ENCODE measurements around the gene SCGB3A1. TPM values are rescaled to one million over a fixed set of nuclear protein-coding genes. Genes with fewer than 3 reads are reported as not detected.

SCGB3A1 gene
- total RNA-seq, 2 experiments from 2014 or later: not detected

DNA sequence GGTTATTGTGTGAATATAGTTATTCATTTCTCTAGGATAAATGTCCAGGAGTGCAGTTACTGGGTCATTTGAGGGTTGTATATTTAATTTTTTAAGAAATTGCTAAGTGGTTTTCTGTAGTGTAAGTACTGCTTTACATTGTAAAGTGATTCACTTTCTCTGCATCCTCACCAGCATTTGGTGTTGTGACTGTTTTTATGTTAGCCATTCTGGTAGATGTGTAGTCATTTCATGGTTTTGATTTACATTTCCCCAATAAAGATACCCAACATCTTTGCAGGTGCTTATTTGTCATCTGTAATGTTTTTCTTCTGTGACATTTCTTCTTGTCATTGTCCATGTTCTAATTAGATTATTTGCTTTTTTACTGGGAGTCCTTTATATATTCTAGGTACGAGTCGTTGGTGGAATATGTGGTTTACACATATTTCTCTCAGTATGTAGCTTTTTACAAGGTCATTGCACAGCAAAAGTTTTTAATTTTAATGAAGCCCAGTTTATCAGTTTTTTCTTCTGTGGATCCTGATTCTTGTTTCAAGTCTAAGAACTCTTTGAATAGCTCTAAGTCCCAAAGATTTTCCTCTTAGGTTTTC is 34.0 kb downstream of the SCGB3A1 start:
- peak; percentile 49 for ATAC-seq
- no peak overlapping the region for H3K27ac Mint-ChIP-seq
- H3K36me3 Mint-ChIP-seq (ENCODE audit: low read depth): peaks cover 62% of the 10 kb centered on the region
- no peak for TF ChIP-seq CTCF (IDR thresholded peaks at IDR 0.05)
- no peaks in the 10 kb centered on the region for H3K27me3 Mint-ChIP-seq
- intact Hi-C loops (cut with micrococcal nuclease): no loop called here
- ChIA-PET POLR2A (no interaction called here), CTCF (no interaction called here)
- H3K9me3 Mint-ChIP-seq: no peaks in the 10 kb centered on the region
- H3K4me3 Mint-ChIP-seq: no peak overlapping the region
- H3K4me1 Mint-ChIP-seq (ENCODE audit: low read depth): peaks cover 26% of the 10 kb centered on the region
- DNase-seq: no peak

GRCh38 chr5:180555168-180555921 is 36.0 kb downstream of the SCGB3A1 start:
- no peak for DNase-seq

DNA sequence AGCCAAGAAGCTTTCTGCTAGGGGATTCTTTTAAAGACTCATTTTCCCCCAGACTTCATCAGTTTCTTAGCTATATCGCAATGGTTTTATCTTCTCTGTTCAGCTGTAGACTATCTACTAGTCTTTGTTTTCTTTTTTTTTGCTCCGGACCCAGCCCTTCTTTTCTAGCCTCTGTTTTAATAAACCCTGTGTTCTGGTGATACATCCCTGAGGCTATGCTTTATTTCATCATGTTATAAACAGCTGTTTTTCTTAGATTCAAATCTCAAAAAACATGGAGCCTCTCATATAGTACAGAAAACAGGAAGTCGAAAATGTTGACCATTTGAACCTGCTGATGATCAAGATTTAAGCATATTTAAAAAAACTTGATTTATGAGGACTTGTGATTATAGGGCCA is 37.8 kb downstream of the SCGB3A1 start:
- H3K36me3 Mint-ChIP-seq (ENCODE audit: low read depth): peaks cover 46% of the 10 kb centered on the region

More at GRCh38 chr5:180555168-180555921, 36.0 kb downstream of the SCGB3A1 start:
- ChIA-PET CTCF (no interaction called here), POLR2A (no interaction called here)
- intact Hi-C loops (cut with micrococcal nuclease): no loop called here
- no peak for ATAC-seq
- Mint-ChIP-seq H3K4me3 (no peak overlapping the region), H3K27ac (no peak overlapping the region), H3K9me3 (no peaks in the 10 kb centered on the region), H3K36me3 (ENCODE audit: low read depth) (peaks cover 48% of the 10 kb centered on the region), H3K27me3 (no peaks in the 10 kb centered on the region), H3K4me1 (ENCODE audit: low read depth) (peaks cover 14% of the 10 kb centered on the region)
- no peak for TF ChIP-seq CTCF (IDR thresholded peaks at IDR 0.05)

GRCh38 chr5:180548563-180548962 is 42.7 kb downstream of the SCGB3A1 start:
- DNase-seq: no peak
- Mint-ChIP-seq H3K27ac (no peak overlapping the region), H3K4me1 (ENCODE audit: low read depth) (peaks cover 18% of the 10 kb centered on the region), H3K27me3 (no peaks in the 10 kb centered on the region), H3K36me3 (ENCODE audit: low read depth) (peaks cover 34% of the 10 kb centered on the region), H3K9me3 (no peaks in the 10 kb centered on the region), H3K4me3 (no peak overlapping the region)
- POLR2A ChIA-PET: no interaction called here
- TF ChIP-seq CTCF (IDR thresholded peaks at IDR 0.05): no peak
- CTCF ChIA-PET: no interaction called here
- intact Hi-C loops (cut with micrococcal nuclease): no loop called here
- no peak for ATAC-seq

More for the DNA sequence above, 37.8 kb downstream of the SCGB3A1 start:
- DNase-seq (no peak), ATAC-seq (no peak)
- Mint-ChIP-seq H3K27me3 (no peaks in the 10 kb centered on the region), H3K27ac (no peak overlapping the region), H3K4me3 (no peak overlapping the region), H3K9me3 (no peaks in the 10 kb centered on the region), H3K4me1 (ENCODE audit: low read depth) (peaks cover 16% of the 10 kb centered on the region)
- CTCF ChIA-PET: interaction anchor here (0.6 to 1.4 kb wide), 5 partner anchors 8 to 96 kb away, joined by 3 to 5 read pairs (median 3); partner anchors contain the start of gene FLT4
- POLR2A ChIA-PET: interaction anchor here (1.9 kb wide), 1 partner anchor 8 kb away, joined by 5 read pairs; no protein-coding TSS in a partner anchor
- no peak for TF ChIP-seq CTCF (IDR thresholded peaks at IDR 0.05)
- intact Hi-C loops (cut with micrococcal nuclease): no loop called here

DNA sequence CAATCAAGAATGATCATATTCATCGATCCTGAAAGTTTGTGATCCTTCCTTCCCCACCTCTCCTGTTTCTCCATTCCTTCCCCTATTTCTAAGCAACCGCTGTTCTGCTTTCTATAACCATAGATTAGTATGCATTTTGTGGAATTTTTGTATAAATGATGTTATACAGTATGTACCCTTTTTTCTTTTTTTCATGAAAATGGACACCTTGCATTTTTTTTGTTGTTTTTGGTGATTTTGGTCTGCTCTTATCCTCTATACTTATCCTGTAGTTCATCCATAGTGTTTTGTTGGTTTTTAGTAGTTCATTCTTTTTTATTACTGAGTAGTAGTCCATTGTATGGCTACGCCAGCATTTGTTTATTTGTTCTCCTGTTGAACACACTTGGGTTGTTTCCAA is 46.1 kb downstream of the SCGB3A1 start:
- peaks cover 34% of the 10 kb centered on the region for H3K36me3 Mint-ChIP-seq (ENCODE audit: low read depth)
- no peak for TF ChIP-seq CTCF (IDR thresholded peaks at IDR 0.05)
- no peak overlapping the region for H3K27ac Mint-ChIP-seq
- no peak overlapping the region for H3K4me3 Mint-ChIP-seq
- DNase-seq: no peak
- H3K27me3 Mint-ChIP-seq: no peaks in the 10 kb centered on the region
- CTCF ChIA-PET: interaction anchor here (1.0 kb wide), 1 partner anchor 8 kb away, joined by 5 read pairs; no protein-coding TSS in a partner anchor
- H3K4me1 Mint-ChIP-seq (ENCODE audit: low read depth): peaks cover 25% of the 10 kb centered on the region
- no peaks in the 10 kb centered on the region for H3K9me3 Mint-ChIP-seq
- intact Hi-C loops (cut with micrococcal nuclease): no loop called here
- ATAC-seq: no peak
- POLR2A ChIA-PET: no interaction called here
